Osteoblast (primary cell): ENCODE results near the gene CDKN1C. TPM values are rescaled to one million over a fixed set of nuclear protein-coding genes. Genes with fewer than 3 reads are reported as not detected.

Source experiments
- DNase-seq: peaks from one replicate; pipeline ENCODE4 v3.0.0; 2011; ENCODE audit warnings: low spot score, mixed read lengths; ENCODE audit not compliant: insufficient read length; ENCODE audit errors: missing footprints
- H2AFZ ChIP-seq: 2 replicates; pipeline ENCODE4 v1.6.0; 2011; ENCODE audit warnings: mild to moderate bottlenecking, low read length
- H3K27ac ChIP-seq: 2 replicates; pipeline ENCODE4 v1.5.1; 2011; ENCODE audit warnings: mild to moderate bottlenecking, low read depth, low read length, moderate library complexity
- H3K27me3 ChIP-seq: 2 replicates; pipeline ENCODE4 v1.6.0; 2012; ENCODE audit warnings: mild to moderate bottlenecking, control low read depth, inconsistent platforms, low read length, moderate library complexity; ENCODE audit not compliant: insufficient read depth
- H3K36me3 ChIP-seq: 2 replicates; pipeline ENCODE4 v1.5.1; 2011; ENCODE audit warnings: mild to moderate bottlenecking, low read length, control low read depth, moderate library complexity; ENCODE audit not compliant: insufficient read depth
- H3K4me1 ChIP-seq: 2 replicates; pipeline ENCODE4 v1.5.1; 2011; ENCODE audit warnings: mild to moderate bottlenecking, low read length, control low read depth, moderate library complexity; ENCODE audit not compliant: insufficient read depth
- H3K4me2 ChIP-seq: 2 replicates; pipeline ENCODE4 v1.6.0; 2011; ENCODE audit warnings: mild to moderate bottlenecking, low read length; ENCODE audit not compliant: insufficient read depth
- H3K4me3 ChIP-seq: fragments of 200-600 bp; sonication (generic); 3 replicates; pipeline ENCODE4 v1.5.1; 2012; ENCODE audit warnings: mild to moderate bottlenecking, low read length, inconsistent platforms; ENCODE audit not compliant: insufficient read depth
- H3K79me2 ChIP-seq: 2 replicates; pipeline ENCODE4 v1.6.0; 2012; ENCODE audit warnings: mild to moderate bottlenecking, low read length, control low read depth, inconsistent platforms; ENCODE audit not compliant: insufficient read depth
- H3K9me3 ChIP-seq: 2 replicates; pipeline ENCODE4 v1.5.1; 2011; ENCODE audit warnings: low read depth, low read length, control low read depth
- H4K20me1 ChIP-seq: 2 replicates; pipeline ENCODE4 v1.6.0; 2012; ENCODE audit warnings: mild to moderate bottlenecking, low read length, control low read depth; ENCODE audit not compliant: insufficient read depth
- CTCF ChIP-seq: IDR thresholded peaks from 2 replicates; pipeline ENCODE4 v1.5.1; 2011; ENCODE audit warnings: mild to moderate bottlenecking, low read depth, low read length, moderate library complexity; ENCODE audit errors: extremely low read depth
- total RNA-seq: library from RNA; depleted of rRNA; stranded (reverse); fragments of >200 nt; gene quantifications from 2 replicates; pipeline ENCODE4 v1.2.3, GENCODE V29; 2012

The CDKN1C gene
- total RNA-seq, 1 donor: 10.9 TPM

GRCh38 chr11:2904153-2905052, 18.8 kb upstream of the CDKN1C start:
- DNase-seq: no peak
- Histone ChIP-seq H3K4me1 (no peaks in the 10 kb centered on the region), H3K4me2 (no peak overlapping the region), H3K4me3 (no peak overlapping the region), H2AFZ (no peak overlapping the region), H3K9me3 (no peaks in the 10 kb centered on the region), H3K27me3 (no peaks in the 10 kb centered on the region), H3K79me2 (no peaks in the 10 kb centered on the region), H3K27ac (no peak overlapping the region), H3K36me3 (no peaks in the 10 kb centered on the region), H4K20me1 (no peaks in the 10 kb centered on the region)
- TF ChIP-seq CTCF: no peak

DNA sequence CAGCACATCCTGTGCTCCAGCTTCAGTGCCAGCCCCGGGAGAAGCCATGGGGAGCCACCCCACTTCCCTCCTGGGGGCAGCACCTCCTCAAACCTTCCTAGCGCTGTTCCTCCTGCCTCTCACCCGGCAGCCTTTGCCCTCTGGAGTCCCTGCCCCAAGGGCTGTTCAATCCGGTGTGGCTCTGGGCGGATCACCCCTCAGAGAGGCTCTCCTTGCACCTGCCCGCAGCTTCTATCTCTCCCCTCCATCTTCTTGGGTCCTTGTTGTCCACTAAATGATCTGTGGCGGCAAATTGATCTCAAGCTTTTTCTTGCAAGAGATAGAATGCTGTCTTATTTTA, 18.1 kb upstream of the CDKN1C start:
- H3K27me3 ChIP-seq: no peaks in the 10 kb centered on the region
- H3K79me2 ChIP-seq: no peaks in the 10 kb centered on the region
- no peaks in the 10 kb centered on the region for H3K36me3 ChIP-seq
- H3K4me1 ChIP-seq: peaks cover 4% of the 10 kb centered on the region
- H3K9me3 ChIP-seq: no peaks in the 10 kb centered on the region
- no peaks in the 10 kb centered on the region for H4K20me1 ChIP-seq
- H3K4me3 ChIP-seq: no peak overlapping the region
- no peak overlapping the region for H3K27ac ChIP-seq
- no peak for TF ChIP-seq CTCF
- no peak overlapping the region for H3K4me2 ChIP-seq
- DNase-seq: no peak
- no peak overlapping the region for H2AFZ ChIP-seq

GRCh38 chr11:2902784-2903671, 17.5 kb upstream of the CDKN1C start:
- Histone ChIP-seq H3K27ac (no peak overlapping the region), H3K4me1 (peaks cover 10% of the 10 kb centered on the region), H3K4me3 (peak overlapping the region; percentile 82), H3K36me3 (no peaks in the 10 kb centered on the region), H3K79me2 (no peaks in the 10 kb centered on the region), H3K9me3 (no peaks in the 10 kb centered on the region), H2AFZ (peak overlapping the region; percentile 85), H3K4me2 (peak overlapping the region; percentile 86), H3K27me3 (no peaks in the 10 kb centered on the region), H4K20me1 (no peaks in the 10 kb centered on the region)
- no peak for TF ChIP-seq CTCF
- no peak for DNase-seq
